GM12872 (cell line): ENCODE data around the gene MPC1L.

Source experiments
- CTCF ChIP-seq: IDR thresholded peaks from 3 replicates; pipeline ENCODE4 v1.5.1; 2011; ENCODE audit warnings: low read depth, mild to moderate bottlenecking, low read length, moderate library complexity; ENCODE audit not compliant: insufficient read depth

The MPC1L gene

DNA sequence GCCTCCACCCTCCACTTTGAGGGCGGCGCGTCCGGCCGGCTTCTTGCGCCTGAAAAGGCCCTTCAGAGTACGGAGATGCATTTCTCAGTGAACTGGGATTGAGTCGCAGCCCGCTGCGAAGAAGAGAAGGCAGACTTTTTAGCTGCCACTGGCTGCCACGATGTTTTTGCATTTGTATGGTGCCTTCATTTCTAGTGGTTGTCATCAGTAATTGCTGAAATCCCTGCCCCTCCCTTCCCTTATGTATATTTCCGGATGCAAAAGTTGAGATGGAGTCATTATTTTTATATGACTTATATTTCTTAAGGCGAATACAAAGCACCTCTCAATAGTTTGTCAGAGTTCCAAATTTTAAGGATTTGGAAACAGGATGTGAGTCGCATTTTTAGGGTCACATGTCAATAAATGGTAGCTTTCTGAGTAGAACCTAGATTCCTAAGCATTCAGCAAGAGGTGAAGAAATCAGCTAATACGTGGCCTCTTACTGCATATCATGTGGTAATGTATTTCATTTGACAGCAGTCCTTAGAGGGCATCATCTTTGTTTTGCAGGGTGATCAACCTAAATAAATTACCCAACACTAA lies 41.8 kb upstream of the MPC1L start:
- TF ChIP-seq CTCF, result no peak

GRCh38 chrX:40582811-40583210 lies 40.4 kb upstream of the MPC1L start:
- TF ChIP-seq CTCF, result no peak

DNA sequence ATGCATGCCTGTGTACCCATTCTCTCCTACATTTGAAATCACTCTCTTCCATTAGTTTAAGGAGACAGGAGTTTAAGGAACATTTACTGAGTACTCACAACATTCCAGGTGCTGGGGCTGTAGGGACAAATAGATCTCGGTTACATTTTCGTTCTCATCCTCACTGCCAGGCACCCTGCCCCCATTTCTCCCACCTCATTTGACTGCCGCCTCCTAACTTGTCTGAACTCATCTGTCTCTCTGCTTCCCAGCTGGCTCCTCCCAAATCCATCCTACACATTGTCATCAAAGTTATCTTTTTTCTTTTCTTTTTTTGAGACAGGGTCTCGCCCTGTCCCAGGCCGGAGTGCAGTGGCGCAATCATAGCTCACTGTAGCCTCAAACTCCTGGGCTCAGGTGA lies 19.8 kb upstream of the MPC1L start:
- TF ChIP-seq CTCF, result no peak

- TF ChIP-seq CTCF, result no peak
These were observed 15.8 kb upstream of the MPC1L start for GRCh38 chrX:40607381-40607780.

DNA sequence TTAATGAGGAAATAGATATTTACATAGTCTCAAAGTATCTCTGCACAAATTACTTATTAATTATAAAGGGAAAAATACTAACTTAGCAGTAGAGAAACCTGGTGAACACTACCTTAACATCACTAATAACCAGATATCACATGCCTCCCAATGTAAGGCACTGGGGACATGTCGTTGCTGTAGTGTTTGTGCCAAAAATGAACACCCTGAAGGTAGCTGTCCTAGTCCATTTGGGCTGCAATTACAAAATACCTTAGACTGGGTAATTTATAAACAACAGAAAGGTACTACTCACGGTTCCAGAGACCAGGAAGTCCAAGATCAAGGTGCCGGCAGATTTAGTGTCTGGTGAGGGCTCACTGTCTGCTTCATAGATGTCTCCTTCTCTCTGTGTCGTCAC lies 10.7 kb upstream of the MPC1L start:
- TF ChIP-seq CTCF, result no peak

GRCh38 chrX:40615976-40616375 lies 7.3 kb upstream of the MPC1L start:
- no peak for TF ChIP-seq CTCF

- TF ChIP-seq CTCF, result no peak
These were observed 5.7 kb upstream of the MPC1L start for GRCh38 chrX:40617566-40617965.

DNA sequence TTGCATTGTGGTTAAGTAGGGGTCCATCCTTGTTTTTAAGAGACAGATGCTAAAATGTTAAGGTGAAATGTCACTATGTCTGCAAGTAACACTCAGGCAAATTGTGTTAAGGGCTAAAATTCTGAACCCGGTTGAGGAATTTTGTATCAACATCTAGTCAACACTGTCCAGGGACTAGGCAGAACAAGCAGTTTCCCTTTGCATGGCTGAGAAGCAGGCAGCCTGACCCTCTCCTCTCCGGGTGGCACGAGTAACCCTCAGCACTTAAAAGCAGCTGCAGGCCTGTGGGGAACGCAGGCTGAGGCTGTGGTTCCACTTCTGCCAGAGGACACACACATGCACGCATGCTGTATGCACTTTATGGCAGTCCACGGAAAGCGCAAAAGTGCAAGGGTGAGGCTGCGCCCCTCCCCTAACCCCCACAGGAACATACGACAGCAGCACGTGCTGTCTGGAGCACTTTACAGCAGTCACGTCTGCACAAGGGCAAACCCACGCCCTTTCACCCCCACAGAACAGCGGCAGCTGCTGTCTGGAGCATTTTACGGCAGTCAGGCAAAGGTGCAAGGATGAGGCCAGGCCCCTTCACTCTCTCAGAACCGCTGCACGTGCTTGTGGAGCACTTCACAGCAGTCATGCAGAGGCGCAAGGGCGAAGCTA lies 619 bp upstream of the MPC1L start:
- TF ChIP-seq CTCF, result no peak
